Left renal cortex interstitium (tissue), 4 donors: ENCODE results near the gene P2RX4. TPM values are rescaled to one million over a fixed set of nuclear protein-coding genes. Genes with fewer than 3 reads are reported as not detected.
"Not testable (repeated sequence)": the region's sequence is repeated elsewhere in the genome, so short reads cannot be mapped to it uniquely, and the experiment has no call there.

ENCODE experiments used
- DNase-seq, 4 donors: peaks; one replicate each; pipeline ENCODE4 v3.0.0-alpha.2; 2013; ENCODE audit warnings: low read depth in 4 of 4, low spot score in 2 of 4, missing footprints in 1 of 4
- polyA plus RNA-seq, 4 donors: library from polyadenylated mRNA; unstranded; fragments of 120-200 nt; gene quantifications; one replicate each; pipeline ENCODE4 v1.2.1, GENCODE V29; 2013; ENCODE audit not compliant: insufficient read length in 4 of 4

Gene P2RX4
- polyA plus RNA-seq, 4 donors: 30.2 to 38.3 (median 34.4) TPM

DNA sequence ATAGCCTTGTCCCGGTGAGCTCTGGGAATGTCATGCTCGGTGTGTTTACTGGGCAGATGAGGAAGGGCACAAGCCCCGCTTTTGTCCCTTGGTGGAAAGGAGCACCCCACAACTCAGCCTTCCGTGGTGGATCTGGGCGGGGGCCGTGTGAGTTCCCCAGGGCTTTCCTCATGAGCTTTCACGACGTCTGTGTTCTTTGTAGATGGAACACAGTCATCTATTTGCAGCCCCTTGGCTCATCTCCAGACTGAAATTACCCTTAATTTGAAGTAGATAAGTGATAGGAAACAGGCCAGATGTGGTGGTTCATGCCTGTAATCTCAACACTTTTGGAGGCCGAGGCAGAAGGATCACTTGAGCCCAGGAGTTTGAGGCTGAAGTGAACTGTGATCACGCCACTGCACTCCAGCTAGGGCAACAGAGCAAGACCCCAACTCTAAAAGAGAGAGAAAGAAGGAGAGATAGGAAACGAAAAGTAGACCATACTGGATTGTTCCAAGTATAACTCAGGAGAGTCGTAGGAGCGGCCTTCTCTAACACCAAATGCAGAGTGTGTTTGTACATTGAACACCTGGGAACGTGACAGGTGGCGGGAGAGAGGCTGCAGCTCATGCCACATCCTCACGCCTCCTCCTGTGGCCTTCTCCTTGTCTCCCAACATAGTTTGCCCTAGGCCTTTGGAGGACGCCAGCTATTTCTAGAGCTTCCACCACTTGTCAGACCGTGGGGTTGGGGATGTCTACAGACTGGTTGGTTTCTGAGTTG, 8.8 kb downstream of the P2RX4 start:
- DNase-seq: no peak

GRCh38 chr12:121219353-121219986, 9.5 kb downstream of the P2RX4 start:
- DNase-seq: no peak

- DNase-seq: no peak
Observed at GRCh38 chr12:121222847-121223246, 12.9 kb downstream of the P2RX4 start.

DNA sequence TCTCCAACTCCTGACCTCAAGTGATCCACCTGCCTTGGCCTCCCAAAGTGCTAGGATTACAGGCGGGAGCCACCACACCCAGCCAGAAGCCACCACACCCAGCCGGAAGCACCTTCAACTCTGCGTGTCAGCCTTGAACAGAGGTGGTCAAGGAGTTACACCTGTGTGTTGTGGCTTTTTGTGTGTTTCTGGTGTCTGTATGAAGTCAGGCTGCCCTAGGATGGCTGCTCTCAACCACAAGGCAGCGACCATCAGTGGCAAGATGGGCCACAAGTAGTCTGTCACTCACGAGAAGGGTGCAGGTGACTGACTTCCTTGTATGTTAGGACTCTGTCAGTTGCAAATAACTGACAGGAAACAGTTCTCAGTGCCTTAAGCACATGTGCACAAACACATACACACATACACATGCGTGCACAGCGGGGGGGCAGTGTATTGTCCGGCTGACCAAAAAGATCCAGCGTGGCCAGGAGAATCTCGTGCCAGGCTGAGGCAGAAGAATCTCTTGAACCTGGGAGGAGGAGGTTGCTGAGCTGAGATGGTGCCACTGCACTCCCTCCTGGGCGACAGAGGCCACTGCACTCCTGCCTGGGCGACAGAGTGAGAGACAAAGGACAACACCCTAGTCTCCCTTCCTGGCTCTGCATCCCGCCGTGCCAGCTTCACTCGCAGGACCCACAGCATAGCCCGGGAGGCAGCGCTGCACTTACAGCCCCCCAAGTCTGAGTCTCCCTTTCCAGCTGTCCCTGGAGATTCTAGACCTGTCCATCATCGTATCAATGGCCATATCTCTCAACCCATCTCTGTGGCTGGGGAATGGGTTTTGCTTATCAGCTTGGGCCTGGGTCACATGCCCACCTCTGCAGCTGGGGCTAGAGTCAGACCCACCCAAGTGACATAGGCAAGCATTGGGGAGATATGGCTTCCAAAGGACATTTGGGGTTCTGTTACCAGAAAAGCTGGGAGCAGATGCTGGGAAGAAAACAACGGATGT, 13.7 kb downstream of the P2RX4 start:
- no peak for DNase-seq

- no peak for DNase-seq
Observed at GRCh38 chr12:121224591-121224990, 14.7 kb downstream of the P2RX4 start.

DNA sequence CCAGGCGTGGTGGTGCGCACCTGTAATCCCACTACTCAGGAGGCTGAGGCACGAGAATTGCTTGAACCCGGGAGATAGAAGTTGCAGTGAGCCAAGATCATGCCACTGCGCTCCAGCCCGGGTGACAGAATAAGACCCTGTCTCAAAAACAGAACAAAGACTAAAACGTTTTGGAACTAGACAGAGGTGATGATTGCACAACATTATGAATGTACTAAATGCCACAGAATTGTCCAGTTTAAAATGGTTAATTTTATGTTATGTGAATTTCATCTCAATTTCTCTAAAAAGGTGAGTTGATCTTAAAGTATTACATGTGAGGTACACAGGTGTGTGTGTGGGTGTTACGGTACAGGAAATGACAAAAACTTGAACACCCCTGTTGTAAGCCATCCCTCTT, 16.5 kb downstream of the P2RX4 start:
- no peak for DNase-seq

DNA sequence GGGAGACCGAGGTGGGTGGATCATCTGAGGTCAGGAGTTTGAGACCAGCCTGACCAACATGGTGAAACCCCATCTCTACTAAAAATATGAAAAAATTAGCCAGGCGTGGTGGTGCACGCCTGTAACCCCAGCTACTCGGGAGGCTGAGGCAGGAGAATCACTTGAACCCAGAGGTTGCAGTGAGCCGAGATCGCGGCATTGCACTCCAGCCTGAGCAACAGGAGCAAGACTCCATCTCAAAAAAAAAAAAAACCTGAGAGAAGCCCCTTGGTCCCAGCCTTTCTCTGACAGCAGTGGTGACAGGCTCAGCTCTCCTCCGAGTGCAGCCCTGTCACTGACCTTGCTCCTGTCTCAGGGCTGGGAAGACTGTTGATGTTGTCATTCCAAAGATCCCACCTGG, 16.9 kb downstream of the P2RX4 start:
- not testable (repeated sequence) for DNase-seq

DNA sequence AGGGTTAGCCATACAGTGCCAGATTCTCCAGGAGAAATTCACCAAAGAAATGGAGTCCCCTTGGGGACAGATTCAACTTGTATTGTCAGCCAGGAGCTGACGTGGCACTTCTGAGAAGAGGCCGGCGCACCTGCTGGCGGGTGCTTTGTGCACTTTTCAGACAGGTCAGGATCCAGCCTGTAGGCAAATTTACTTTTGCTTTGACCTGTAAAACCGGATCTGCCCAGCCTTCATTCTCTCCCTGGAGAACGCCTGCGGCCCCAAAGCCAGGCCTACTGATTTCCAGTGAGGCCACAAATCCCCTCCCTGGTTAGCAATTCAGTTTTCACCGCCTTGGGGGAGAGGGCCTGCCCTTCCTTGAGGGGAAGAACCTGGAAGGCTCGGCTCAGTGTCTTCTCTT, 17.4 kb downstream of the P2RX4 start:
- no peak for DNase-seq

GRCh38 chr12:121228919-121229665, 19.2 kb downstream of the P2RX4 start:
- no peak for DNase-seq

GRCh38 chr12:121229826-121230537, 20.1 kb downstream of the P2RX4 start:
- not testable (repeated sequence) for DNase-seq

GRCh38 chr12:121230538-121230907, 20.6 kb downstream of the P2RX4 start:
- DNase-seq: no peak

GRCh38 chr12:121232163-121232562, 22.2 kb downstream of the P2RX4 start:
- DNase-seq: no peak

- DNase-seq: no peak
Observed at GRCh38 chr12:121232977-121233627, 23.2 kb downstream of the P2RX4 start.

- no peak for DNase-seq
Observed at GRCh38 chr12:121233628-121234020, 23.7 kb downstream of the P2RX4 start.

GRCh38 chr12:121236776-121237175, 26.8 kb downstream of the P2RX4 start:
- DNase-seq: no peak

DNA sequence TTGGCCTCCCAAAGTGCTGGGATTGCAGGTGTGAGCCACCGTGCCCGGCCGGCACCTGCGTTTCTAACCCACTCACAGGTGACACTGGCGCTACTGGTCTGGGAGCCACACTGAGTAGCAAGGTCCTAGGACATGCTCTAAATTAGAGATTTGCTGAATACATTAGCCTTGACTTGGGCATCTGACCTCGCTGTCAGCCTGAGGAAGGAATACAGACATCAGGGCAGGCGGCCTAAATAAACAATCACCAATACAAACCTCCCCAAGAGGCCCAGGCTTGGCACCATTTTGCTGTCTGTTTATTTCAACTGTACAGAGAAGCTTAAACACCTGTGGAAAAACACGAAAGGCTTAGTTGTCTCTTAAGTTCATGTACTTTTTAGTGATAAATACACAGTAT, 27.5 kb downstream of the P2RX4 start:
- DNase-seq: no peak

DNA sequence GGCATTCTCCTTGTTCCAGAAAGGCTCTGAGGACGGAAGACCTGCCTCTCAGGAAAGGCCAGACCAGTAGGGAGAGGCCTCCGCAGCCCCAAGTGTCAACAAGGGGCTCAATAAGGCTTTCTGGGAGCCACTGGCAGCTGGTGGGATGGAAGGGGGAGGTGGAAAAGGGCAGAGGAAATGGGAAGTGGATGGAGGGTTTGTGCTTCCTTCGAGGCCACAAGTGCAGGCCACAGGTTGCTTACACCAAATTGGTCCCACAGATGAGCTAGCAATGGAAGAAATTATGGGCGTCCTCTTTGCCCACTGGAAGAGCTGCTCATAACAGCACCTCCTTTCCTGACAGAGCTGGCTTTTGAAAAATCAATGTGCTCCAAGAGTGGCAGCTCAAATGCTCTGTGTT, 28.2 kb downstream of the P2RX4 start:
- DNase-seq: no peak

DNA sequence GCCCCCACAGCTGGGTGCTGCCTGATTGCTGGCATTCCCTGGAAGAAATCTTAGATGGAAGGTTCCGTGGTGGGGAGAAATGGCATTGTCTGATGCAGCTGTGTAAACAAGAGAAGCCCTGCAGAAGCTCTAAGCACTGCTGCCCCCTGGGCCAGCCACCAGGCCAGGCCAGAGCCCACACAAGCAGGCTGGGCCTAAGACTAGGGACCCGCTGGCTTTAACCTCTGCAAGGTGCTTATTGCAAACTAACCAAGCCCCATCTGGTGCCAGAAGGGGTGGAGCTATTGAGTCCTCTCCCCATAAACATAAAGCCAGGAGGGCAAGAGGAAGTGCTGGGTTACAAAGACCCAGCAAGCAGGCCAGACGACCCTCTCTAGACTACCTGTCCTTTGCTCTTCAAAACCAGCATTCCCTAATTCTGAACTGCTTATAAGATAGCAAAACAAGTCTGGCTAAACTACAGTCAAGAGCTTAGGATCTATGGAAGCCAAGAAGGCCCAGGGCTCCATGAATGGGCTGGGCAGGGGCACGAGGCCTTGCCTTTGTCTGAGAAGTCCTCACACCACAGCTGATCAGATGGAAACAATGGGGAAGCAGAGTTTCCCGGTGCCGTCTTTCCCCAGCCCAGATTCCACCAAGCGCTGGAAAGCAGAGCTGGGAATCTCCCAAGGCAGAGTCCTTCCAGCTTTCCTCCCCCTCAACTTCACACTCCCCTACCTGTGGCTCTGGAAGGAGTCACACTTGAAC, 28.8 kb downstream of the P2RX4 start:
- DNase-seq: no peak
